ENCODE measurements around the gene POU6F2. TPM values are rescaled to one million over a fixed set of nuclear protein-coding genes. Genes with fewer than 3 reads are reported as not detected.

Gene POU6F2
- total RNA-seq, 1 experiment from 2014 or later: 0.19 TPM

- no peak for TF ChIP-seq CTCF (IDR thresholded peaks at IDR 0.05; ENCODE audit: unreplicated experiment)
- POLR2A ChIA-PET: no interaction called here
- CTCF ChIA-PET: no interaction called here
- no TSS peak for BruUV-seq (replicated peaks)
- DNase-seq (ENCODE audit: unreplicated experiment): no peak
- H3K27me3 Mint-ChIP-seq (ENCODE audit: insufficient read depth, unreplicated experiment): peaks cover 58% of the 10 kb centered on the region
- no peaks in the 10 kb centered on the region for H3K9me3 Mint-ChIP-seq (ENCODE audit: unreplicated experiment)
- H3K36me3 Mint-ChIP-seq (ENCODE audit: insufficient read depth, unreplicated experiment): no peaks in the 10 kb centered on the region
- no peak overlapping the region for H3K4me3 Mint-ChIP-seq (ENCODE audit: unreplicated experiment)
- intact Hi-C loops (cut with micrococcal nuclease): no loop called here
- no peaks in the 10 kb centered on the region for H3K4me1 Mint-ChIP-seq (ENCODE audit: insufficient read depth, unreplicated experiment)
- no peak overlapping the region for H3K27ac Mint-ChIP-seq (ENCODE audit: low read depth, unreplicated experiment)
Measured at GRCh38 chr7:39285256-39285655, 307.5 kb downstream of the POU6F2 start.

GRCh38 chr7:39288303-39288702 lies 310.6 kb downstream of the POU6F2 start:
- H3K27me3 Mint-ChIP-seq (ENCODE audit: insufficient read depth, unreplicated experiment): peaks cover 82% of the 10 kb centered on the region
- no peak for TF ChIP-seq CTCF (IDR thresholded peaks at IDR 0.05; ENCODE audit: unreplicated experiment)

GRCh38 chr7:39291628-39292410 lies 314.1 kb downstream of the POU6F2 start:
- no TSS peak for BruUV-seq (replicated peaks)
- Mint-ChIP-seq H3K9me3 (ENCODE audit: unreplicated experiment) (peaks cover 7% of the 10 kb centered on the region), H3K27ac (ENCODE audit: low read depth, unreplicated experiment) (no peak overlapping the region), H3K36me3 (ENCODE audit: insufficient read depth, unreplicated experiment) (no peaks in the 10 kb centered on the region), H3K4me1 (ENCODE audit: insufficient read depth, unreplicated experiment) (no peaks in the 10 kb centered on the region), H3K27me3 (ENCODE audit: insufficient read depth, unreplicated experiment) (peaks cover 71% of the 10 kb centered on the region), H3K4me3 (ENCODE audit: unreplicated experiment) (no peak overlapping the region)
- intact Hi-C loops (cut with micrococcal nuclease): no loop called here
- CTCF ChIA-PET: interaction anchor here (0.7 kb wide), 1 partner anchor 499 kb away, joined by 3 read pairs; no protein-coding TSS in a partner anchor
- POLR2A ChIA-PET: no interaction called here
- TF ChIP-seq CTCF (IDR thresholded peaks at IDR 0.05; ENCODE audit: unreplicated experiment): no peak
- no peak for DNase-seq (ENCODE audit: unreplicated experiment)

More at GRCh38 chr7:39288303-39288702, 310.6 kb downstream of the POU6F2 start:
- POLR2A ChIA-PET: no interaction called here
- H3K9me3 Mint-ChIP-seq (ENCODE audit: unreplicated experiment): no peaks in the 10 kb centered on the region
- no peak overlapping the region for H3K4me3 Mint-ChIP-seq (ENCODE audit: unreplicated experiment)
- H3K36me3 Mint-ChIP-seq (ENCODE audit: insufficient read depth, unreplicated experiment): no peaks in the 10 kb centered on the region
- no peak overlapping the region for H3K27ac Mint-ChIP-seq (ENCODE audit: low read depth, unreplicated experiment)
- H3K4me1 Mint-ChIP-seq (ENCODE audit: insufficient read depth, unreplicated experiment): no peaks in the 10 kb centered on the region
- DNase-seq (ENCODE audit: unreplicated experiment): no peak
- BruUV-seq (replicated peaks): no TSS peak
- CTCF ChIA-PET: no interaction called here
- intact Hi-C loops (cut with micrococcal nuclease): no loop called here

GRCh38 chr7:39293056-39293823 lies 315.5 kb downstream of the POU6F2 start:
- CTCF ChIA-PET: interaction anchor here (0.6 to 0.7 kb wide), 2 partner anchors 15 to 54 kb away, joined by 3 to 4 read pairs; no protein-coding TSS in a partner anchor
- H3K36me3 Mint-ChIP-seq (ENCODE audit: insufficient read depth, unreplicated experiment): no peaks in the 10 kb centered on the region
- H3K27ac Mint-ChIP-seq (ENCODE audit: low read depth, unreplicated experiment): no peak overlapping the region
- DNase-seq (ENCODE audit: unreplicated experiment): no peak
- H3K4me1 Mint-ChIP-seq (ENCODE audit: insufficient read depth, unreplicated experiment): no peaks in the 10 kb centered on the region
- no peak overlapping the region for H3K4me3 Mint-ChIP-seq (ENCODE audit: unreplicated experiment)
- POLR2A ChIA-PET: no interaction called here
- TF ChIP-seq CTCF (IDR thresholded peaks at IDR 0.05; ENCODE audit: unreplicated experiment): no peak
- peaks cover 13% of the 10 kb centered on the region for H3K9me3 Mint-ChIP-seq (ENCODE audit: unreplicated experiment)
- intact Hi-C loops (cut with micrococcal nuclease): no loop called here
- peaks cover 66% of the 10 kb centered on the region for H3K27me3 Mint-ChIP-seq (ENCODE audit: insufficient read depth, unreplicated experiment)
- no TSS peak for BruUV-seq (replicated peaks)

Data from MCF 10A (cell line).